T-helper 2 cell treated with Interferon-gamma antibody and Interleukin-4, amounts not matched to agents 5 μg/mL and 100 μg/mL, for 36 hours (primary cell): Measurements from ENCODE around the gene WHRN.
A peak's percentile ranks its signal among the peaks of the same experiment; 100 is the strongest.

Source experiments
- DNase-seq: peaks from one replicate; pipeline ENCODE4 v3.0.0; 2021; ENCODE audit warnings: low spot score
- H3K27ac Mint-ChIP-seq: one replicate; pipeline ENCODE4 v1.8.0; 2021; ENCODE audit warnings: mild to moderate bottlenecking, mixed read lengths
- H3K27me3 Mint-ChIP-seq: one replicate; pipeline ENCODE4 v1.8.0; 2021; ENCODE audit warnings: low read depth, mixed read lengths
- H3K36me3 Mint-ChIP-seq: one replicate; pipeline ENCODE4 v1.8.0; 2021; ENCODE audit warnings: low read depth, mixed read lengths
- H3K4me1 Mint-ChIP-seq: one replicate; pipeline ENCODE4 v1.8.0; 2021; ENCODE audit warnings: low read depth, mixed read lengths
- H3K4me3 Mint-ChIP-seq: one replicate; pipeline ENCODE4 v1.8.0; 2022; ENCODE audit warnings: mild to moderate bottlenecking, moderate library complexity, mixed read lengths
- H3K9me3 Mint-ChIP-seq: one replicate; pipeline ENCODE4 v1.8.0; 2021; ENCODE audit warnings: mixed read lengths

Gene WHRN

GRCh38 chr9:114524247-114524681 lies 19.0 kb upstream of the WHRN start:
- H3K4me1 Mint-ChIP-seq = no peaks in the 10 kb centered on the region
- no peaks in the 10 kb centered on the region for H3K9me3 Mint-ChIP-seq
- DNase-seq = no peak
- H3K27me3 Mint-ChIP-seq = peaks cover 37% of the 10 kb centered on the region
- H3K36me3 Mint-ChIP-seq = no peaks in the 10 kb centered on the region
- H3K4me3 Mint-ChIP-seq = no peak overlapping the region
- H3K27ac Mint-ChIP-seq = no peak overlapping the region

DNA sequence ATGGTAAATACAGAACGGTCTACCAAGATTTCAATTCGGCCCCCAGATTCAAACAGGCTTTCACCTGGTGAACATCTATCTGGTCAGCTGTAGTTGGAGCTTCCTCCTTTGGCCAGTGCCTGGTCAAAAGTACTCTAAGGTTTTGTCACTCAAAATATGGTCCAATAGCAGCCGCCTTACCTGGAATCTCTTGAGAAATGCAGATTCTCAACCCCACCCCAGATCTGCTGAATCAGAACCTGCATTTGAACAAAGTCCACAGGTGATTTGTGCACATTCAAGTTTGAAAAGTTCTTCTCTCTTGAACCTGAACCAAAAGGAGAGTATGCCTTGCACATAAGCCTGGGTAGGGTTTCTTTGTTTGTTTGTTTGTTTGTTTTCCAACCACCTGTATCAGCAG lies 17.6 kb upstream of the WHRN start:
- Mint-ChIP-seq H3K9me3 (no peaks in the 10 kb centered on the region), H3K27me3 (peaks cover 37% of the 10 kb centered on the region), H3K36me3 (no peaks in the 10 kb centered on the region), H3K4me3 (no peak overlapping the region), H3K4me1 (peaks cover 8% of the 10 kb centered on the region), H3K27ac (no peak overlapping the region)
- no peak for DNase-seq

- peaks cover 35% of the 10 kb centered on the region for H3K27me3 Mint-ChIP-seq
- no peaks in the 10 kb centered on the region for H3K9me3 Mint-ChIP-seq
- no peak overlapping the region for H3K27ac Mint-ChIP-seq
- H3K36me3 Mint-ChIP-seq = no peaks in the 10 kb centered on the region
- no peak overlapping the region for H3K4me3 Mint-ChIP-seq
- peaks cover 8% of the 10 kb centered on the region for H3K4me1 Mint-ChIP-seq
- no peak for DNase-seq
Measured at GRCh38 chr9:114522286-114522685, 17.0 kb upstream of the WHRN start.

DNA sequence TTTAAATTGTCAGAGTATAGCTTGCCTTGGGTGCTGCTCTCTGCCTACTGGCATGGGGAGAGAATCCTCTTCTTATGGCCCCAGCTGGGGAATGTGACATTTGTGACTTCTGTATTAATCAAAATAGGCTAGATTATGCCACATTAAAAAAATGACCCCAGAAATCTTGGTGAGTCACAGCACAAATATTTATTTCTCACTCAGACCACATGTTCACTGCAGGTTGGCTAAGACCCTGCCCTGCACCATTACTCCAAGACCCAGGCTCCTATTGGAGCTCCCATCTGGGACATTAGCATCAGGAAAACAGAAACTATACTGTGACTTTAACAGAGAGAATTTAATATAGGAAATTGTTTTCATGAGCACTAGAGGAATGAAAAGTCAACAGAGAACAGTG lies 16.6 kb upstream of the WHRN start:
- Mint-ChIP-seq H3K4me1 (peaks cover 8% of the 10 kb centered on the region), H3K9me3 (no peaks in the 10 kb centered on the region), H3K4me3 (no peak overlapping the region), H3K36me3 (no peaks in the 10 kb centered on the region), H3K27me3 (peaks cover 35% of the 10 kb centered on the region), H3K27ac (no peak overlapping the region)
- DNase-seq = no peak

DNA sequence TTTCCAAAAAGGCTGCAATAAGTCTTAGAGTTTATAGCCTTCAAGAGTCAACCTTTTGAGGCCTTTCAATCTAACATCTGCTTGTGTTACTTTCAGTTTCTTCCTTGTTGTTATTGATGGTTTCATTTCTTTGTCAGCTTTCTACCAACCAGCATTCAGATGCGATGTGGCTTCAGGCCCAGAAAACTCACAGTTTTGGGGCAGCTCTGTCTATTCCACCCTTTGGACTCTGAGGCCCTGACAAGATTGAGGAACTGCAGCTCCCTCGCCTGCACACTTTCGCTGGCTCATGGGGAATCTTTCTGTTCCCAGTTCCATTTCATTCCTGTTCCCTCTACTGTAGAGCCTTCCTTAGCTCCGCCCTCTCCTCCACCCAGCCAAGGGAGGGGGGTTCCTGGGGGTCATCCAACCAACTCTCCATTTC lies 13.3 kb upstream of the WHRN start:
- Mint-ChIP-seq H3K4me1 (peaks cover 15% of the 10 kb centered on the region), H3K27ac (peak overlapping the region; percentile 27), H3K9me3 (no peaks in the 10 kb centered on the region), H3K27me3 (peaks cover 37% of the 10 kb centered on the region), H3K4me3 (peak overlapping the region; percentile 9), H3K36me3 (no peaks in the 10 kb centered on the region)
- DNase-seq = no peak

DNA sequence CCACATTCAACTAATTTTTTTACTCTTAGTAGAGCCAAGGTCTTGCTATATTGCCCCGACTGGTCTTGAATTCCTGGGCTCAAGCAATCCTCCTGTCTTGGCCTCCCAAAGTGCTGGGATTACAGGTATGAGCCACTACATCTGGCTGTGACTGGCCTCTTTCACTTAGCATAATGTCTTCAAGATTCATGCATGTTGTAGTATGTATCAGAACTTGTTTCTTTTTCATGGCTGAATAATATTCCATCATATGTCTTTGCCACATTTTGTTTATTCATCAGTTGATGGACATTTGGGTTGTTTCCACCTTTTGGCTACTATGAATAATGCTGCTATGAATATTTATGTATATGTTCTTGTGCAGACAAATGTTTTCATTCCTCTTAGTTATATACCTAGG lies 12.8 kb upstream of the WHRN start:
- no peaks in the 10 kb centered on the region for H3K9me3 Mint-ChIP-seq
- DNase-seq = no peak
- H3K4me1 Mint-ChIP-seq = peaks cover 20% of the 10 kb centered on the region
- H3K36me3 Mint-ChIP-seq = no peaks in the 10 kb centered on the region
- H3K27me3 Mint-ChIP-seq = peaks cover 35% of the 10 kb centered on the region
- H3K4me3 Mint-ChIP-seq = no peak overlapping the region
- peak overlapping the region; percentile 4 for H3K27ac Mint-ChIP-seq

- no peak overlapping the region for H3K4me3 Mint-ChIP-seq
- H3K9me3 Mint-ChIP-seq = no peaks in the 10 kb centered on the region
- no peak overlapping the region for H3K27ac Mint-ChIP-seq
- no peaks in the 10 kb centered on the region for H3K36me3 Mint-ChIP-seq
- peaks cover 30% of the 10 kb centered on the region for H3K27me3 Mint-ChIP-seq
- H3K4me1 Mint-ChIP-seq = peaks cover 22% of the 10 kb centered on the region
- no peak for DNase-seq
Measured at GRCh38 chr9:114516913-114517312, 11.6 kb upstream of the WHRN start.

DNA sequence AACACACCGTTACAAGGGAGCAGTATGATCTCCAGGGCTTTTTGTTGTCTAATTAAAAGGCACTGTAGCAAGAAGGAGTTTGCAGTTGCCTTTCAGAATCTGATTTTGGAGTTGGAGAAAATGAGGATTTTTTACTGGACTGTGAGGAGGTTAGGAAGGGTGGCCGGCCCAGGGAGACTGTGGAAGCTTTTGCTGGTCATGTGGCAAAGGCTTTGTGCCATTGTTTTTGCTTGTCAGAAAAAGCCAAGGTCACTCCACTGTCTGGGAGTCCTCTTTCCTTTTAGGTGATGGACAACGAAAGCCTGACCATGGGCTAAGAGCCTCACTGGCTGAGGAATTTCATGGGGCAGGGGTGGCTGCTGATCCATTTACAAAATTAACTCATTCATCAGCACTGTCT lies 10.3 kb upstream of the WHRN start:
- no peak for DNase-seq
- H3K27me3 Mint-ChIP-seq = peaks cover 20% of the 10 kb centered on the region
- no peaks in the 10 kb centered on the region for H3K9me3 Mint-ChIP-seq
- no peak overlapping the region for H3K4me3 Mint-ChIP-seq
- H3K4me1 Mint-ChIP-seq = peaks cover 22% of the 10 kb centered on the region
- no peak overlapping the region for H3K27ac Mint-ChIP-seq
- no peaks in the 10 kb centered on the region for H3K36me3 Mint-ChIP-seq

- H3K4me1 Mint-ChIP-seq = peaks cover 22% of the 10 kb centered on the region
- H3K36me3 Mint-ChIP-seq = no peaks in the 10 kb centered on the region
- peaks cover 29% of the 10 kb centered on the region for H3K27me3 Mint-ChIP-seq
- no peak for DNase-seq
- no peaks in the 10 kb centered on the region for H3K9me3 Mint-ChIP-seq
- no peak overlapping the region for H3K4me3 Mint-ChIP-seq
- H3K27ac Mint-ChIP-seq = no peak overlapping the region
Measured at GRCh38 chr9:114513959-114514267, 8.6 kb upstream of the WHRN start.

DNA sequence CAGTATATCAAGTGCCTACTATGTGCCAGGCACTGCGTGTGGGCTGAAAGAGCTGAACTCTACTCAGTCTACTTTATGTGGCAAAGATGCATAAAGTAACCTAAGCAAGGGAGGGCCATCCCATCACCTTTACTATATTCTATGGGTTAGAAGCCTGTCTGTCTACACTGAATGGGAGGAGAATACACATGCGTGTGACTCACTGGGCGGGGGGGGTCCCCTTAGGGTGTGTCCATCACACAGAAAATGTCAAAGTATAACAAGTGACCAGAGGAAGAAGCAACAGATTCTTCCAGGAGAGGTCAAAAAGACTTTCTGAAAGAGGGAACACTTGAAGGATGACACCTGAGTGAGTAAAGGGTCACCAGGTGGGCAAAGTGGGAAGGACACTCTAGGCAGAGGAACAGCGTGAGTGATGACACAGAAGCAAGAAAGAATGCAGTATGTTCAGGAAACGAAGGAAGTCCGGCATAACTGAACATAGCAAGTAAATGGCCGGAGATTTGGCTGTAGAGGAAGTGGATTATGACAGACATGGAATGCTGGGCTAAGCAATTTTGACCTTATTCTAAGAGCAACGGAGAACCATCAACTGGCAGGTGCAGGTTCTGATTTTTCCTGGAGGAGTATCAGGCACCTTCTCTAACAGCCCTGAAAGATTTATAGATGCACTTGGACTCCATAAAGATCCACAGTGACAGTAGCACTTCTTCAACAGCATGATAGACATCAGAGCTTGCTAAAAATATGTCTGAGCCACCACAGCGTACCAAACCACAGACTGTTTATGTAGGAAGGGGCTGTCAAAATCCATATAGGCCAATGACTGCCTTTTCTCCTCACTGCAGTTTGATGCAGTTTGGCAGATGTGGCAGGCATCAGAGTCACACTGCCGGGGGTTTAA lies 8.0 kb upstream of the WHRN start:
- Mint-ChIP-seq H3K27ac (peak overlapping the region; percentile 31), H3K4me3 (peak overlapping the region; percentile 14), H3K9me3 (no peaks in the 10 kb centered on the region), H3K27me3 (peaks cover 35% of the 10 kb centered on the region), H3K36me3 (no peaks in the 10 kb centered on the region), H3K4me1 (peaks cover 16% of the 10 kb centered on the region)
- DNase-seq = no peak

- Mint-ChIP-seq H3K36me3 (no peaks in the 10 kb centered on the region), H3K27me3 (peaks cover 46% of the 10 kb centered on the region), H3K4me1 (peaks cover 17% of the 10 kb centered on the region), H3K27ac (no peak overlapping the region), H3K4me3 (no peak overlapping the region), H3K9me3 (no peaks in the 10 kb centered on the region)
- DNase-seq = no peak
Measured at GRCh38 chr9:114511978-114512874, 7.0 kb upstream of the WHRN start.

DNA sequence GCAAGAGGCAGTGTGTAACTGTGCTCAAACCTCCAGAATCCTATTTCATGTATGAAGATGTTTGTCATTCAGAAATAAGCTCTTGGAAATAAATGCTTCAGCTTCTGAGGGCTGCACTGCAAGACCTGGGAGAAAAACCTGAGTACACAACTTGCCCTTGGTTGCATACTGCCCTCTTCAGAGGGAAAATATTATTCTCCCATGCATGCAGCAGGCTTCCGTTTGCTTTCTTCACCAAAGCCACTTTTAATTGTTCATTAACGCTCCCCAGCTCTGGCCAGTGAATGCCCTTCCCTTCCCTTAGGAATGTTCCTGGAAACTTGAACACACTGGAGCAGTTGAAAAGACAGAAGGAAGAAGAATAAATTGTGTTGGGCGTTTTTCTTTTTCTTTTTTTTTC lies 2.5 kb upstream of the WHRN start:
- peak; percentile 22 for DNase-seq

DNA sequence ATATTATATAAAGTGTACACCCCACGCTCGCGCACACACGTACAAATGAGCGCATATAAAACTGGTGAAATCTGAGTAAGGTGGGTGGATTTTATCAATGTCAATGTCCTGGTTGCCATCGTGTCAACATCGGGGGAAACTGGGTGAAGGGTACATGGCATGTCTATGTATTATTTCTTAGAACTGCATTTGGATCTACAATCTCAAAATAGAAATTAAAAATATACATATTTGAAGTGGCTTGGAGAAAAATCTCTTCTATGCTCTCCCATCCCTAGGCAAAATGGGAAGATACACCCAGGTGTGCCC lies 763 bp upstream of the WHRN start:
- H3K27me3 Mint-ChIP-seq = peaks cover 74% of the 10 kb centered on the region
- peak overlapping the region; percentile 84 for H3K4me3 Mint-ChIP-seq
- no peaks in the 10 kb centered on the region for H3K9me3 Mint-ChIP-seq
- no peak for DNase-seq
- H3K36me3 Mint-ChIP-seq = no peaks in the 10 kb centered on the region
- H3K4me1 Mint-ChIP-seq = peaks cover 14% of the 10 kb centered on the region
- peak overlapping the region; percentile 55 for H3K27ac Mint-ChIP-seq

More for the DNA sequence above, 2.5 kb upstream of the WHRN start:
- no peaks in the 10 kb centered on the region for H3K36me3 Mint-ChIP-seq
- H3K9me3 Mint-ChIP-seq = no peaks in the 10 kb centered on the region
- H3K27ac Mint-ChIP-seq = no peak overlapping the region
- no peak overlapping the region for H3K4me3 Mint-ChIP-seq
- H3K4me1 Mint-ChIP-seq = peaks cover 11% of the 10 kb centered on the region
- peaks cover 63% of the 10 kb centered on the region for H3K27me3 Mint-ChIP-seq
